HL-60 (cell line): ENCODE measurements around the gene API5.
"Not testable (repeated sequence)": the region's sequence is repeated elsewhere in the genome, so short reads cannot be mapped to it uniquely, and the experiment has no call there.

Experiments
- DNase-seq, 2 experiments: peaks; one replicate each; pipeline ENCODE4 v3.0.0-alpha.2; 2010 to 2020; ENCODE audit warnings: low read depth in 1 of 2, low spot score in 1 of 2
- H3K27ac ChIP-seq: fragments of 250-450 bp; sonication (Bioruptor Pico); replicated peaks from 2 replicates; pipeline ENCODE4 v1.5.1; 2020; ENCODE audit warnings: mild to moderate bottlenecking, moderate library complexity
- H3K27me3 ChIP-seq: fragments of 250-450 bp; sonication (Bioruptor Pico); 2 replicates; pipeline ENCODE4 v1.5.1; 2021; ENCODE audit warnings: mild to moderate bottlenecking, moderate library complexity; ENCODE audit not compliant: insufficient read depth, poor library complexity, severe bottlenecking
- H3K4me3 ChIP-seq: replicated peaks from 2 replicates; pipeline ENCODE4 v1.5.1; 2011; ENCODE audit warnings: mild to moderate bottlenecking, control low read depth, low read length; ENCODE audit not compliant: insufficient read depth
- GABPA ChIP-seq: IDR thresholded peaks from 2 replicates; pipeline ENCODE4 v1.6.1; 2012; ENCODE audit warnings: low read depth
- POLR2AphosphoS5 ChIP-seq: IDR thresholded peaks from 2 replicates; pipeline ENCODE4 v1.6.1; 2012; ENCODE audit warnings: low read depth
- SPI1 ChIP-seq: IDR thresholded peaks from 2 replicates; pipeline ENCODE4 v1.6.1; 2012; ENCODE audit warnings: low read depth, mild to moderate bottlenecking, borderline replicate concordance
- TF ChIP-seq, protein P1 (sequence below): IDR thresholded peaks from 2 replicates; pipeline ENCODE4 v1.6.1; 2012; ENCODE audit warnings: low read depth; ENCODE audit not compliant: insufficient replicate concordance
- TF ChIP-seq, protein P2 (sequence below): IDR thresholded peaks from one replicate; pipeline ENCODE4 v1.5.1; 2011; ENCODE audit warnings: low read length, control low read depth, inconsistent platforms; ENCODE audit not compliant: insufficient read depth

API5 gene

DNA sequence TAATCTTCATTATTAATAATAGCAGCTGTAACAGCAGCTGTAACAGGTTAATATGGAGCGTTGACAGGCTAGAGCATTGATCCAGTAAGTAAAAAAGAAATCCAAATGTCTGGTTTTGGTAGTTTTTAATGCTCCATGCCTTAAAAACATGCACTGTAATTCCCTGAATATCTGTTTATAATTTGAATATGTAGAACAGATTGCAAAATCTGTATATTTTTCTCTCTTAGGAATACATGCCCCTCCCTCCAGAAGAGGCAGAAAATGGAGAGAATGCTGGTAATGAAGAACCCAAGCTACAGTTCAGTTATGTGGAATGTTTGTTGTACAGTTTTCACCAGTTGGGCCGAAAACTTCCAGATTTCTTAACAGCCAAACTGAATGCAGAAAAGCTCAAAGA, 16.7 kb downstream of the API5 start:
- Histone ChIP-seq H3K4me3 (no peak overlapping the region), H3K27me3 (no peaks in the 10 kb centered on the region), H3K27ac (no peak overlapping the region)
- DNase-seq = no peak
- TF ChIP-seq, protein P1, sequence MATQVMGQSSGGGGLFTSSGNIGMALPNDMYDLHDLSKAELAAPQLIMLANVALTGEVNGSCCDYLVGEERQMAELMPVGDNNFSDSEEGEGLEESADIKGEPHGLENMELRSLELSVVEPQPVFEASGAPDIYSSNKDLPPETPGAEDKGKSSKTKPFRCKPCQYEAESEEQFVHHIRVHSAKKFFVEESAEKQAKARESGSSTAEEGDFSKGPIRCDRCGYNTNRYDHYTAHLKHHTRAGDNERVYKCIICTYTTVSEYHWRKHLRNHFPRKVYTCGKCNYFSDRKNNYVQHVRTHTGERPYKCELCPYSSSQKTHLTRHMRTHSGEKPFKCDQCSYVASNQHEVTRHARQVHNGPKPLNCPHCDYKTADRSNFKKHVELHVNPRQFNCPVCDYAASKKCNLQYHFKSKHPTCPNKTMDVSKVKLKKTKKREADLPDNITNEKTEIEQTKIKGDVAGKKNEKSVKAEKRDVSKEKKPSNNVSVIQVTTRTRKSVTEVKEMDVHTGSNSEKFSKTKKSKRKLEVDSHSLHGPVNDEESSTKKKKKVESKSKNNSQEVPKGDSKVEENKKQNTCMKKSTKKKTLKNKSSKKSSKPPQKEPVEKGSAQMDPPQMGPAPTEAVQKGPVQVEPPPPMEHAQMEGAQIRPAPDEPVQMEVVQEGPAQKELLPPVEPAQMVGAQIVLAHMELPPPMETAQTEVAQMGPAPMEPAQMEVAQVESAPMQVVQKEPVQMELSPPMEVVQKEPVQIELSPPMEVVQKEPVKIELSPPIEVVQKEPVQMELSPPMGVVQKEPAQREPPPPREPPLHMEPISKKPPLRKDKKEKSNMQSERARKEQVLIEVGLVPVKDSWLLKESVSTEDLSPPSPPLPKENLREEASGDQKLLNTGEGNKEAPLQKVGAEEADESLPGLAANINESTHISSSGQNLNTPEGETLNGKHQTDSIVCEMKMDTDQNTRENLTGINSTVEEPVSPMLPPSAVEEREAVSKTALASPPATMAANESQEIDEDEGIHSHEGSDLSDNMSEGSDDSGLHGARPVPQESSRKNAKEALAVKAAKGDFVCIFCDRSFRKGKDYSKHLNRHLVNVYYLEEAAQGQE = no peak
- no peak for TF ChIP-seq SPI1
- TF ChIP-seq GABPA = no peak
- TF ChIP-seq POLR2AphosphoS5 = no peak
- TF ChIP-seq, protein P2, sequence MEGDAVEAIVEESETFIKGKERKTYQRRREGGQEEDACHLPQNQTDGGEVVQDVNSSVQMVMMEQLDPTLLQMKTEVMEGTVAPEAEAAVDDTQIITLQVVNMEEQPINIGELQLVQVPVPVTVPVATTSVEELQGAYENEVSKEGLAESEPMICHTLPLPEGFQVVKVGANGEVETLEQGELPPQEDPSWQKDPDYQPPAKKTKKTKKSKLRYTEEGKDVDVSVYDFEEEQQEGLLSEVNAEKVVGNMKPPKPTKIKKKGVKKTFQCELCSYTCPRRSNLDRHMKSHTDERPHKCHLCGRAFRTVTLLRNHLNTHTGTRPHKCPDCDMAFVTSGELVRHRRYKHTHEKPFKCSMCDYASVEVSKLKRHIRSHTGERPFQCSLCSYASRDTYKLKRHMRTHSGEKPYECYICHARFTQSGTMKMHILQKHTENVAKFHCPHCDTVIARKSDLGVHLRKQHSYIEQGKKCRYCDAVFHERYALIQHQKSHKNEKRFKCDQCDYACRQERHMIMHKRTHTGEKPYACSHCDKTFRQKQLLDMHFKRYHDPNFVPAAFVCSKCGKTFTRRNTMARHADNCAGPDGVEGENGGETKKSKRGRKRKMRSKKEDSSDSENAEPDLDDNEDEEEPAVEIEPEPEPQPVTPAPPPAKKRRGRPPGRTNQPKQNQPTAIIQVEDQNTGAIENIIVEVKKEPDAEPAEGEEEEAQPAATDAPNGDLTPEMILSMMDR = no peak

DNA sequence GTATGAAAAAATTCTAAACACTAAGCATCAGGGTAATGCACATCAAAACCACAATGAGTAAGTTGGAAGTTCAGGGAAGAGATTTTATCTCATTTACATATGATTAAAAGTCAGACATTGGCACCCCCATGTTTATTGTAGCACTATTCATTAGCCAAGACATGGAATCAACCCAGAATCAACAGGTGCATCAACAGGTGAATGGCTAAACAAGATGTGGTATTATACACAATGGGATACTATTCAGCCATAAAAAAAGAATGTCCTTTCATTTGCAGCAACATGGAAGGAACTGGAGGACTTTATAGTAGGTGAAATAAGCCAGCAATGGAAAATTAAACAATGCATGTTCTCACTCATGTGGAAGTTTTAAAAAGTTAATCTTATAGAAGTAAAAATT, 29.4 kb downstream of the API5 start:
- TF ChIP-seq GABPA = no peak
- TF ChIP-seq, protein P2 = no peak
- TF ChIP-seq, protein P1 = no peak
- no peak for TF ChIP-seq SPI1
- TF ChIP-seq POLR2AphosphoS5 = no peak
- Histone ChIP-seq H3K27ac (no peak overlapping the region), H3K27me3 (no peaks in the 10 kb centered on the region), H3K4me3 (no peak overlapping the region)
- DNase-seq = no peak

DNA sequence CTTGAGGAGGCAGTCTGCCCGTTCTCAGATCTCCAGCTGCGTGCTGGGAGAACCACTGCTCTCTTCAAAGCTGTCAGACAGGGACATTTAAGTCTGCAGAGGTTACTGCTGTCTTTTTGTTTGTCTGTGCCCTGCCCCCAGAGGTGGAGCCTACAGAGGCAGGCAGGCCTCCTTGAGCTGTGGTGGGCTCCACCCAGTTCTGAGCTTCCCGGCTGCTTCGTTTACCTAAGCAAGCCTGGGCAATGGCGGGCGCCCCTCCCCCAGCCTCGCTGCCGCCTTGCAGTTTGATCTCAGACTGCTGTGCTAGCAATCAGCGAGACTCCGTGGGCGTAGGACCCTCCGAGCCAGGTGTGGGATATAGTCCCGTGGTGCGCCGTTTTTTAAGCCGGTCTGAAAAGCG, 39.6 kb downstream of the API5 start:
- not testable (repeated sequence) for H3K4me3 ChIP-seq, H3K27me3 ChIP-seq, H3K27ac ChIP-seq, DNase-seq

DNA sequence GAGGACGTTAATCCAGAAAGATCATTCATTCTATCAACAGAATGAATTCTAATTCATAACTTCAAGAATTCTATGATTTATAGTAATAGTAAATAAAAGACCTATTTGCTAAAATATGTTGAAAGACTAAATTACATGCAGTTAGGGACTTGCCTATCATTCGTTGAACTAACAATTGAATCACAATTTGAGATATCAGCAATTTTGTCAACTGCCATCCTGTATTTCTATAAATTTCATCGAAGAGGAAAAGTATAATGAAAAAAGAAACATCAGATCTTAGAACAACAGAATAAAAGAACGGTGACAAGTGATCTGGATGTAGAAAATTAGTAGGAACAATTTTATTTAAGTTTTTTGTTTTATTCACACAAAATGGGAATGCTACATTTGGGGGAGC, 42.5 kb downstream of the API5 start:
- DNase-seq = no peak
- no peaks in the 10 kb centered on the region for H3K27me3 ChIP-seq
- no peak overlapping the region for H3K27ac ChIP-seq
- no peak overlapping the region for H3K4me3 ChIP-seq
- TF ChIP-seq, protein P1 = no peak
- TF ChIP-seq, protein P2 = no peak
